ENCODE measurements around the gene ZNF146. TPM values are rescaled to one million over a fixed set of nuclear protein-coding genes. Genes with fewer than 3 reads are reported as not detected.

The ZNF146 gene
- total RNA-seq, 2 experiments from 2014 or later = 13.6 to 13.7 TPM

DNA sequence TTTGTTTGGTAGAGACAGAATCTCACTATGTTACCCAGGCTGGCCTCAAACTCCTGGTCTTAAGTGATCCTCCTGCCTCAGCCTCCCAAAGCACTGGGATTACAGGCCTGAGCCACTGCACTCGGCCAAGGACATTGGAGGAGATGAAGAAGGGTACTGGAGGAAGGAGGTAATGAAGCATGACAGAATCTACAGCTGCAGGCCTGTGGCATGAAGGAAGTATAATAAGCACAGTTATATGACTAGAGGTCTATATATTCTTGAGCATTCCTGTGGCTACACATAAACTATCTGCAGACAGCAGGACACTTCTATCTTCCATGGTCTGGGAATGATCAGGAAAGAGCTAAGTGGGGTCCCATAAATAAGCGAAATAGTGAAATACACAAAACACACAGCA lies 18.7 kb upstream of the ZNF146 start:
- H3K9me3 ChIP-seq (ENCODE audit: control insufficient read depth in 1 of 2, insufficient read depth in 1 of 2, low read length in 2 of 2) = no peaks in the 10 kb centered on the region
- Mint-ChIP-seq H3K27me3 (no peaks in the 10 kb centered on the region), H3K36me3 (ENCODE audit: low read depth) (peaks cover 50% of the 10 kb centered on the region), H3K27ac (no peak overlapping the region), H3K4me1 (ENCODE audit: low read depth) (no peaks in the 10 kb centered on the region), H3K9me3 (no peaks in the 10 kb centered on the region), H3K4me3 (no peak overlapping the region)
- DNase-seq (no peak), ATAC-seq (ENCODE audit: poor library complexity) (no peak)
- H3K4me3 ChIP-seq (ENCODE audit: low read length) = no peak overlapping the region
- H3K4me1 ChIP-seq (ENCODE audit: insufficient read depth, low read length) = no peaks in the 10 kb centered on the region
- TF ChIP-seq, protein P1, sequence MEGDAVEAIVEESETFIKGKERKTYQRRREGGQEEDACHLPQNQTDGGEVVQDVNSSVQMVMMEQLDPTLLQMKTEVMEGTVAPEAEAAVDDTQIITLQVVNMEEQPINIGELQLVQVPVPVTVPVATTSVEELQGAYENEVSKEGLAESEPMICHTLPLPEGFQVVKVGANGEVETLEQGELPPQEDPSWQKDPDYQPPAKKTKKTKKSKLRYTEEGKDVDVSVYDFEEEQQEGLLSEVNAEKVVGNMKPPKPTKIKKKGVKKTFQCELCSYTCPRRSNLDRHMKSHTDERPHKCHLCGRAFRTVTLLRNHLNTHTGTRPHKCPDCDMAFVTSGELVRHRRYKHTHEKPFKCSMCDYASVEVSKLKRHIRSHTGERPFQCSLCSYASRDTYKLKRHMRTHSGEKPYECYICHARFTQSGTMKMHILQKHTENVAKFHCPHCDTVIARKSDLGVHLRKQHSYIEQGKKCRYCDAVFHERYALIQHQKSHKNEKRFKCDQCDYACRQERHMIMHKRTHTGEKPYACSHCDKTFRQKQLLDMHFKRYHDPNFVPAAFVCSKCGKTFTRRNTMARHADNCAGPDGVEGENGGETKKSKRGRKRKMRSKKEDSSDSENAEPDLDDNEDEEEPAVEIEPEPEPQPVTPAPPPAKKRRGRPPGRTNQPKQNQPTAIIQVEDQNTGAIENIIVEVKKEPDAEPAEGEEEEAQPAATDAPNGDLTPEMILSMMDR (IDR thresholded peaks at IDR 0.05) = no peak
- no peak overlapping the region for H3K27ac ChIP-seq (ENCODE audit: low read depth in 1 of 2, low read length in 2 of 2)
- peaks cover 14% of the 10 kb centered on the region for H3K36me3 ChIP-seq (ENCODE audit: insufficient read depth, low read length)
- CTCF ChIA-PET = no interaction called here
- intact Hi-C loops (cut with DNase I, micrococcal nuclease) = no loop called here
- H3K27me3 ChIP-seq (ENCODE audit: control insufficient read depth in 1 of 2, insufficient read depth in 2 of 2, low read length in 2 of 2) = no peaks in the 10 kb centered on the region
- POLR2A ChIA-PET = no interaction called here

DNA sequence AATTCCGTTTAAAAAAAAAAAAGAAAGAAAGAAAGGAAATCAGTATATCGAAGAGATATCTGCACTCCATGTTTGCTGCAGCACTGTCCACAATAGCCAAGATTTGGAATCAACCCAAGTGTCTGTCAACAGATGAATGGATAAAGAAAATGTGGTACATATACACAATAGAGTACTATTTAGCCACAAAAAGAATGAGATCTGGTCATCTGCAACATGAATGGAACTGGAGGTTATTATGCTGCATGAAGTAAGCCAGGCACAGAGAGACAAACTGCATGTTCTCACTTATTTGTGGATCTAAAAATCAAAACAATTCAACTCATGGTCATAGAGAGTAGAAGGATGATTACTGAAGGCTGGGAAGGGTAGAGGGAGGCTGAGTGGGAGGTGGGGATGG lies 16.8 kb upstream of the ZNF146 start:
- peaks cover 52% of the 10 kb centered on the region for H3K36me3 Mint-ChIP-seq (ENCODE audit: low read depth)
- no peak overlapping the region for H3K4me3 ChIP-seq (ENCODE audit: low read length)
- intact Hi-C loops (cut with DNase I, micrococcal nuclease) = no loop called here
- H3K27ac ChIP-seq (ENCODE audit: low read depth in 1 of 2, low read length in 2 of 2) = no peak overlapping the region
- ChIA-PET POLR2A (no interaction called here), CTCF (no interaction called here)
- no peak for DNase-seq
- no peaks in the 10 kb centered on the region for H3K27me3 Mint-ChIP-seq
- no peak overlapping the region for H3K27ac Mint-ChIP-seq
- H3K4me3 Mint-ChIP-seq = no peak overlapping the region
- no peak for ATAC-seq (ENCODE audit: poor library complexity)
- TF ChIP-seq, protein P1 (IDR thresholded peaks at IDR 0.05) = no peak
- peaks cover 25% of the 10 kb centered on the region for H3K36me3 ChIP-seq (ENCODE audit: insufficient read depth, low read length)
- H3K9me3 Mint-ChIP-seq = no peaks in the 10 kb centered on the region
- no peaks in the 10 kb centered on the region for H3K27me3 ChIP-seq (ENCODE audit: control insufficient read depth in 1 of 2, insufficient read depth in 2 of 2, low read length in 2 of 2)
- H3K4me1 ChIP-seq (ENCODE audit: insufficient read depth, low read length) = no peaks in the 10 kb centered on the region
- H3K4me1 Mint-ChIP-seq (ENCODE audit: low read depth) = peaks cover 4% of the 10 kb centered on the region
- no peaks in the 10 kb centered on the region for H3K9me3 ChIP-seq (ENCODE audit: control insufficient read depth in 1 of 2, insufficient read depth in 1 of 2, low read length in 2 of 2)

DNA sequence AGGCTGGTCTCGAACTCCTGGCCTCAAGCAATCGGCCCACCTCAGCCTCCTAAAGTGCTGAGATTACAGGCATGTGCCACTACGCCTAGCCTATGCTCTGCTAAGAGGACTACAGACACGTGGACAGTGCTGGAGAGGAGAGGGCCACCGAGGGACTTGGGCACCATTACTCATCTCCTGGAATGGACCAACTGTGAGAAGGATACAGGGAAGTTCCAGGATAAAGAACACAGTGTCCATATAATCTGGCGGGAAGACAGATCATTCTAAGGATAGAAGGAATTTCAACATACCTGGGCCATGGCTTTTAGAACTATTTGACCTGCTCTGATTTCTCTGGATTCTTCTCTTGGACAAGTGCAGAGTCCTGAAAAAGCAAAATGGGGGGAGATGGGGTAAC lies 13.2 kb upstream of the ZNF146 start:
- H3K27ac Mint-ChIP-seq = no peak overlapping the region
- TF ChIP-seq, protein P1 (IDR thresholded peaks at IDR 0.05) = no peak
- POLR2A ChIA-PET = interaction anchor here (1.6 kb wide), 1 partner anchor 13 kb away, joined by 3 read pairs; the partner anchor contains the start of genes ZNF146 and ZNF565
- no peak for DNase-seq
- no peaks in the 10 kb centered on the region for H3K9me3 ChIP-seq (ENCODE audit: control insufficient read depth in 1 of 2, insufficient read depth in 1 of 2, low read length in 2 of 2)
- H3K27me3 ChIP-seq (ENCODE audit: control insufficient read depth in 1 of 2, insufficient read depth in 2 of 2, low read length in 2 of 2) = no peaks in the 10 kb centered on the region
- CTCF ChIA-PET = no interaction called here
- H3K4me3 Mint-ChIP-seq = no peak overlapping the region
- no peaks in the 10 kb centered on the region for H3K4me1 ChIP-seq (ENCODE audit: insufficient read depth, low read length)
- ATAC-seq (ENCODE audit: poor library complexity) = no peak
- H3K4me3 ChIP-seq (ENCODE audit: low read length) = no peak overlapping the region
- H3K9me3 Mint-ChIP-seq = no peaks in the 10 kb centered on the region
- H3K27ac ChIP-seq (ENCODE audit: low read depth in 1 of 2, low read length in 2 of 2) = no peak overlapping the region
- H3K36me3 ChIP-seq (ENCODE audit: insufficient read depth, low read length) = peaks cover 10% of the 10 kb centered on the region
- H3K4me1 Mint-ChIP-seq (ENCODE audit: low read depth) = peaks cover 4% of the 10 kb centered on the region
- H3K27me3 Mint-ChIP-seq = no peaks in the 10 kb centered on the region
- H3K36me3 Mint-ChIP-seq (ENCODE audit: low read depth) = peaks cover 32% of the 10 kb centered on the region
- intact Hi-C loops (cut with DNase I, micrococcal nuclease) = no loop called here
